Ishikawa (cell line): Measurements from ENCODE around the gene TRIM36.

Experiments
- CEBPB ChIP-seq: IDR thresholded peaks from 2 replicates; pipeline ENCODE4 v1.6.1; 2012
- CREB1 ChIP-seq: IDR thresholded peaks from 2 replicates; pipeline ENCODE4 v1.6.1; 2012; ENCODE audit warnings: low read depth
- EGR1 ChIP-seq: IDR thresholded peaks from 2 replicates; pipeline ENCODE4 v1.6.1; 2012
- EP300 ChIP-seq: IDR thresholded peaks from 2 replicates; pipeline ENCODE4 v1.6.1; 2012; ENCODE audit warnings: borderline replicate concordance
- FOXM1 ChIP-seq: IDR thresholded peaks from 2 replicates; pipeline ENCODE4 v1.6.1; 2012; ENCODE audit warnings: low read depth, borderline replicate concordance
- MAX ChIP-seq: IDR thresholded peaks from 2 replicates; pipeline ENCODE4 v1.6.1; 2012
- NFIC ChIP-seq: IDR thresholded peaks from 2 replicates; pipeline ENCODE4 v1.6.1; 2012
- RAD21 ChIP-seq: IDR thresholded peaks from 2 replicates; pipeline ENCODE4 v1.6.1; 2012; ENCODE audit warnings: low read depth
- TAF1 ChIP-seq: IDR thresholded peaks from 2 replicates; pipeline ENCODE4 v1.6.1; 2012; ENCODE audit warnings: low read depth, mild to moderate bottlenecking
- TCF12 ChIP-seq: IDR thresholded peaks from 2 replicates; pipeline ENCODE4 v1.6.1; 2012; ENCODE audit warnings: low read depth
- TEAD4 ChIP-seq: IDR thresholded peaks from 2 replicates; pipeline ENCODE4 v1.6.1; 2012
- USF1 ChIP-seq: IDR thresholded peaks from 2 replicates; pipeline ENCODE4 v1.6.1; 2012
- YY1 ChIP-seq: IDR thresholded peaks from 2 replicates; pipeline ENCODE4 v1.6.1; 2012; ENCODE audit warnings: low read depth
- ZBTB7A ChIP-seq: IDR thresholded peaks from 2 replicates; pipeline ENCODE4 v1.6.1; 2012; ENCODE audit warnings: low read depth
- TF ChIP-seq, protein P1 (sequence below): IDR thresholded peaks from 2 replicates; pipeline ENCODE4 v1.6.1; 2012; ENCODE audit warnings: low read depth, mild to moderate bottlenecking

Gene TRIM36

DNA sequence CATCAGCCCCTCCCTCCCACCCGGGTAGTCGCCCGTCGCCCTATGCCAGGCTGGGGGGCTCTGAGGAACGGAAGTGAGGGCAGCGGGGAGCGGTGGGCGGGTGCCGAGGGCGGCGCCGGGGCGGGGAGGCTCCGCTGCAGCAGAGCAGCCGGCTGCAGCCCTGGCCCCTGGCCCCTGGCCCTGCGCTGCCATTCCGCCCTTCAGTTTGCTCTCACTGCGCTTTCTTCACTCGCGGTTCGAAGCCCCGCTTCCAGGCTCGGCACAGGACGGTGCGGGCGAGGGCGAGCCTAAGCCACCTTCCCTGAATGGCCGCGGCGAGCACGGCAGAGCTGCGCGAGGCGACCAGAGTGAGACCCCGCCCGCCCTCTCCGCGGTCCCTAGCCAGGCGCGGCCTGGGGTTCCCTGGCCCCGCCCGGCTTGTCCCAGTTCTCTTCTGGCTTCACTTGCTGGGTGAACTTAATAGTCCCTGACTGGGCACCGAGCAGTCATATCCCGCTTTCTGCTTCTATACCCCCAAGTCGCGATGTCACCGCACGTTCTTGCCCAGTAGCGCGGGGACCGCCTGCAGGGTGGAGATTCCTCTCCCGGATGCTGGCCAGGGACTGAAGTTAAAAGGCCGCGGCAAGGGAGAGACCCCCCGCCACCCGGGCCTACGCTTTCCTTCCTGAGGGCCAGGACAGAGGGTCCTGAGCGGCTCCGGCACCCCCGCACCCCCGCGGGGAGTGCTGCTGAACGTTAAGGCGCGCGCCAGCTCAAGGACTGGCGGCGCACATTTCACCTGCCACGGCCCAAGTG, 623 bp upstream of the TRIM36 start:
- TF ChIP-seq NFIC, result no peak
- no peak for TF ChIP-seq RAD21
- TF ChIP-seq FOXM1, result no peak
- TF ChIP-seq CREB1, result no peak
- no peak for TF ChIP-seq EGR1
- no peak; the same call in 1 of the 2 replicates for TF ChIP-seq ZBTB7A
- TF ChIP-seq TAF1, result no peak
- TF ChIP-seq USF1, result no peak
- TF ChIP-seq, protein P1, sequence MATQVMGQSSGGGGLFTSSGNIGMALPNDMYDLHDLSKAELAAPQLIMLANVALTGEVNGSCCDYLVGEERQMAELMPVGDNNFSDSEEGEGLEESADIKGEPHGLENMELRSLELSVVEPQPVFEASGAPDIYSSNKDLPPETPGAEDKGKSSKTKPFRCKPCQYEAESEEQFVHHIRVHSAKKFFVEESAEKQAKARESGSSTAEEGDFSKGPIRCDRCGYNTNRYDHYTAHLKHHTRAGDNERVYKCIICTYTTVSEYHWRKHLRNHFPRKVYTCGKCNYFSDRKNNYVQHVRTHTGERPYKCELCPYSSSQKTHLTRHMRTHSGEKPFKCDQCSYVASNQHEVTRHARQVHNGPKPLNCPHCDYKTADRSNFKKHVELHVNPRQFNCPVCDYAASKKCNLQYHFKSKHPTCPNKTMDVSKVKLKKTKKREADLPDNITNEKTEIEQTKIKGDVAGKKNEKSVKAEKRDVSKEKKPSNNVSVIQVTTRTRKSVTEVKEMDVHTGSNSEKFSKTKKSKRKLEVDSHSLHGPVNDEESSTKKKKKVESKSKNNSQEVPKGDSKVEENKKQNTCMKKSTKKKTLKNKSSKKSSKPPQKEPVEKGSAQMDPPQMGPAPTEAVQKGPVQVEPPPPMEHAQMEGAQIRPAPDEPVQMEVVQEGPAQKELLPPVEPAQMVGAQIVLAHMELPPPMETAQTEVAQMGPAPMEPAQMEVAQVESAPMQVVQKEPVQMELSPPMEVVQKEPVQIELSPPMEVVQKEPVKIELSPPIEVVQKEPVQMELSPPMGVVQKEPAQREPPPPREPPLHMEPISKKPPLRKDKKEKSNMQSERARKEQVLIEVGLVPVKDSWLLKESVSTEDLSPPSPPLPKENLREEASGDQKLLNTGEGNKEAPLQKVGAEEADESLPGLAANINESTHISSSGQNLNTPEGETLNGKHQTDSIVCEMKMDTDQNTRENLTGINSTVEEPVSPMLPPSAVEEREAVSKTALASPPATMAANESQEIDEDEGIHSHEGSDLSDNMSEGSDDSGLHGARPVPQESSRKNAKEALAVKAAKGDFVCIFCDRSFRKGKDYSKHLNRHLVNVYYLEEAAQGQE, result no peak
- no peak for TF ChIP-seq TEAD4

DNA sequence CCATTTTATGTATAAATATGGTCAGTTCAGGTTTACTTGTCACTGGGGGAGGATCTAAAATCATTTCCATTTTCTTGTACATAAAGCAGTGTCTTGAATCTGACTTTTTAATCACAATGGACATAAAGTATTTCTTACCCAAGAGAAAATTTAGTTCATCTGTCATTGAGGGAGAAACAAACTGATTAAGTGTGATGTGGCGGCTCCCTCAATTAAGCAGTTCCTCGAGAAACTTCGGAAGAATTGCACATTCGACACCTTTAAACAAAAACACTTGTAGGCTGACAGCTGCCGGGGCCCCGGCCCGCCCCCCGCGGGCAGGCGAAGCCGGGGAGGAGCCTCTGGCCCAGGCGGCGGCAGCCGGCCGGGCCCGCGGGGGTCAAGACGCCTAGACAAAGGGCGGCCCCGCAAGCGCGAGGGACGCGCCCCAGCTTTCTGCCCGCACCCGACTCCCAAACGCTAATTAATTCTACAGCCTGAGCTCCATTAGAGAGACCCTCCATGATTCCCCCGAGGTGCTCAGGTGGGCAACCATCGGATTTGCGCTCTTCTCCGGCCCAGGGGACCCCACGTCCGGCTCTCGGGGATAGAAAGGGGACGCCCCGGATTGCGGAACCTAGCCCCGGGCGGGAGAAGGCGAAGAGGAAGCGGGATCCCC, 750 bp downstream of the TRIM36 start:
- TF ChIP-seq FOXM1, result no peak; the same call in 1 of the 2 replicates
- no peak for TF ChIP-seq CEBPB
- no peak for TF ChIP-seq MAX

DNA sequence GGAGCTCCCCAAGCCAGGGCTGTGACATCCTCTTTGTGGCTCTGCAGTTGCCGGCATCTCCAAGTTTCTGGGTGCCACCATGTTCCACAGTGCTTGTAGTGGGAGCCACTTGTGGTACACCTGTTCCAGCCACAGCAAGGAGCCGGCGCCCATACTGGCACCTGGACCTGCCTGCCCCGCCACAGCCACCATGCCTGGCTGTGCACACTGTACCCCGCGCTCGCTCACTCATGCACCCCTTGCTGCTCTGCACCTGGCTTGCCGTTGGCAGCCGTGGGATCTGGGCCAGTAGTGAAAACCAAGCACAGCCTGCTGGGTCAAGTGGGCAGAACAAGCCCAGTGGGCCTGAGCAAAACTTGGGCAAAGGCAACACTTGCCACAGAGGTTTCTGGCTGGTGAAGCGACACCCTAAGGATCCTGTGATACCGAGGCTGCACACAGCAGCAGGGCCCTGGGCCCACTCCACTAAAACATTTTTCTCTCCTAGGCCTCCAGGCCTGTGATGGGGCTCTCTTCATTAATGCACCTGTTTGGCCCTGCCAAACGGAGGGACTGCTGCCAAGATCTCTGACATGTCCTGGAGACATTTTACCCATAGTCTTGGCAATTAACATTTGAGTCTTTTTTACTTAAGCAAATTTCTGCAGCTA, 2.8 kb downstream of the TRIM36 start:
- no peak for TF ChIP-seq NFIC
- no peak for TF ChIP-seq RAD21
- no peak for TF ChIP-seq CEBPB
- TF ChIP-seq FOXM1, result no peak
- TF ChIP-seq ZBTB7A, result no peak
- no peak for TF ChIP-seq TCF12
- TF ChIP-seq MAX, result no peak
- TF ChIP-seq YY1, result no peak
- TF ChIP-seq, protein P1, result no peak
- TF ChIP-seq CREB1, result no peak
- no peak for TF ChIP-seq USF1
- TF ChIP-seq EGR1, result no peak
- no peak for TF ChIP-seq TEAD4
- no peak for TF ChIP-seq EP300
- no peak for TF ChIP-seq TAF1

DNA sequence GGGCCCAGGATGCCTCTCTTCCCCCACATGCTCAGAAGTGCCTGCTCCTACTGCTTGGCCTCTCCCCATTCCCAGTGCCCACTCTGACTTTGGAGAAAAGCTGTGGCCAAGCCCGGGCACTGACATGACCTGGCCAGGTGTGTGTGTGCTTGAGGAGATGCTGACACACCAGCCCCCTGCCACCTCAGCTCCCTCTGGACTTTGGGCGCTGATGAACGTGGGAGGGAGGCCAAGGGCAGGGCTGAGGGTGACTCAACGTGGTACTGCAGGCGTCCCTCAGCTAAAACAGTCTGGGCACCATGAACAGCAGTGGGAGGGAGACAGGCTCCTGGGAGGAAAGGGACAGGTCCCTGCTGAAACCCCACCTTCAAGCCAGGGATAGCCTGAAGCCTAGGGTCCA, 3.9 kb downstream of the TRIM36 start:
- TF ChIP-seq MAX, result no peak
- TF ChIP-seq CREB1, result no peak
- no peak for TF ChIP-seq CEBPB
- no peak for TF ChIP-seq TEAD4
- TF ChIP-seq YY1, result no peak
- TF ChIP-seq TAF1, result no peak
- TF ChIP-seq USF1, result no peak
- no peak for TF ChIP-seq FOXM1
- no peak for TF ChIP-seq EGR1
- TF ChIP-seq, protein P1, result no peak
- TF ChIP-seq ZBTB7A, result no peak
- no peak for TF ChIP-seq RAD21
- no peak for TF ChIP-seq EP300
- TF ChIP-seq NFIC, result no peak
- TF ChIP-seq TCF12, result no peak
